Suprapubic skin (tissue), 4 donors: Measurements from ENCODE around the gene SLITRK3. TPM values are rescaled to one million over a fixed set of nuclear protein-coding genes. Genes with fewer than 3 reads are reported as not detected.

Experiments used
- DNase-seq, 2 donors: peaks; one replicate each; pipeline ENCODE4 v3.0.0-alpha.2; 2019; ENCODE audit warnings: low spot score in 2 of 2
- H3K27ac ChIP-seq: fragments of 200-600 bp; sonication (generic); one replicate; pipeline ENCODE4 v1.5.1; 2019
- H3K27me3 ChIP-seq: fragments of 200-600 bp; sonication (generic); one replicate; pipeline ENCODE4 v1.5.1; 2019
- H3K36me3 ChIP-seq: fragments of 200-600 bp; sonication (generic); one replicate; pipeline ENCODE4 v1.5.1; 2019
- H3K4me1 ChIP-seq: fragments of 200-600 bp; sonication (generic); one replicate; pipeline ENCODE4 v1.5.1; 2019
- H3K4me3 ChIP-seq: fragments of 200-600 bp; sonication (generic); one replicate; pipeline ENCODE4 v1.5.1; 2019; ENCODE audit warnings: mild to moderate bottlenecking
- H3K9me3 ChIP-seq: fragments of 200-600 bp; sonication (generic); one replicate; pipeline ENCODE4 v1.5.1; 2019
- CTCF ChIP-seq, 2 donors: fragments of 200-600 bp in 1 of 2; fragments of 450-650 bp in 1 of 2; sonication (generic) in 1 of 2; IDR thresholded peaks; one replicate each; pipeline ENCODE4 v1.5.1; 2016 to 2019; ENCODE audit warnings: antibody characterized with exemption in 2 of 2, mild to moderate bottlenecking in 1 of 2, moderate library complexity in 1 of 2
- EP300 ChIP-seq: sonication (generic); formaldehyde crosslinking; IDR thresholded peaks from one replicate; pipeline ENCODE4 v1.6.1; 2017; ENCODE audit warnings: antibody characterized with exemption
- POLR2A ChIP-seq, 2 donors: fragments of 450-650 bp; IDR thresholded peaks; one replicate each; pipeline ENCODE4 v1.6.1; 2017; ENCODE audit warnings: antibody characterized with exemption in 2 of 2, mild to moderate bottlenecking in 2 of 2, moderate library complexity in 2 of 2
- POLR2AphosphoS5 ChIP-seq, 3 donors: sonication (generic); formaldehyde crosslinking; IDR thresholded peaks; one replicate each; pipeline ENCODE4 v1.6.1; 2017; ENCODE audit warnings: antibody characterized with exemption in 3 of 3
- WGBS: methylation state at CpG from one replicate; pipeline ENCODE4 v1.1.5; 2018; 5-methylcytosine and 5-hydroxymethylcytosine counted together
- total RNA-seq, 4 donors: library from RNA; depleted of rRNA; stranded (reverse); fragments of >200 nt; gene quantifications; one replicate each; pipeline ENCODE4 v1.1.0, GENCODE V29; 2016

Gene SLITRK3
- total RNA-seq, 4 donors from 2014 or later, result 0.15 TPM; not detected in 3

DNA sequence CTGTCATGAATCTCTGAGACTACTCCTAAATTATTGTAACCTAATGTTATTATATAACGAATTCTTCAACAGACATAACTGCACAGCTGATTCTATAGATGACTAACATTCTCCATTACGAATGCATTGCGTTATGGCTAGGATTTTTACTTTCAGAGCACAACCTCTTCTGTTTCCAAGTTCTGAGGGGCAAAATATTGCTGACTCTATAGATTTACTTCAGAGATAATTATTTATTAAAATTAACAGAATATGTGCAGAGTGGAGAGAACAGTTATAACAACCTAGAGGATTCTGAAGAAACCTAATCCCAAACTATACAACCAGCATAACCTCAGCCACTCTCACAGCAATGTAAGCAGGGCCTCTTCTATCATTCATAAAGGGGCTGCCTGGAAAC, 25.9 kb downstream of the SLITRK3 start:
- 91% methylated on average over 3 of the region's 3 CpGs for WGBS
- TF ChIP-seq CTCF (IDR thresholded peaks at IDR 0.05) (no peak), POLR2A (IDR thresholded peaks at IDR 0.05) (no peak), POLR2AphosphoS5 (IDR thresholded peaks at IDR 0.05) (no peak), EP300 (no peak)
- H3K27me3 ChIP-seq, result no peaks in the 10 kb centered on the region
- H3K9me3 ChIP-seq, result no peaks in the 10 kb centered on the region
- no peak for DNase-seq
- H3K36me3 ChIP-seq, result no peaks in the 10 kb centered on the region
- H3K27ac ChIP-seq, result no peak overlapping the region
- no peaks in the 10 kb centered on the region for H3K4me1 ChIP-seq
- no peak overlapping the region for H3K4me3 ChIP-seq

GRCh38 chr3:165169368-165169767, 26.8 kb downstream of the SLITRK3 start:
- Histone ChIP-seq H3K9me3 (no peaks in the 10 kb centered on the region), H3K4me3 (no peak overlapping the region), H3K27ac (no peak overlapping the region), H3K27me3 (no peaks in the 10 kb centered on the region), H3K36me3 (no peaks in the 10 kb centered on the region), H3K4me1 (no peaks in the 10 kb centered on the region)
- TF ChIP-seq POLR2A (IDR thresholded peaks at IDR 0.05) (no peak), EP300 (no peak), POLR2AphosphoS5 (IDR thresholded peaks at IDR 0.05) (no peak), CTCF (IDR thresholded peaks at IDR 0.05) (no peak)
- no peak for DNase-seq
- 87% methylated on average over 5 of the region's 6 CpGs for WGBS

DNA sequence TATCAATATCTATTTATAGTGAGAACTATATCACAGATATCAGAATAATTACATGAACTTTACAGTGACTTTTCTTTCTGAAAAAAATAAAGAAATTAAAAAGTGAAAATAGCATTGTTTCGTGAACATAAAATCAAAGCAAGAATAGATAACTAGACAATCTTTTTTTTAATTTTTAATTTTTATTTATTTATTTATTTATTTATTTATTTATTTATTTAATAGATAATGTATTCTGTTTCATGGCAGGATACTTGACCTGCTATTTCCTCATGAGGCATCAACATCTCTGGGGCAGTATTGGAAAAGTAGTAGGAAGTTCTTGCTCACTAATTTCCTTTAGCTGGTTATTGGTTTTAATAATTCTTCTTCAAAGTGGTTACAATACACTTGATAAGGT, 33.3 kb downstream of the SLITRK3 start:
- no peaks in the 10 kb centered on the region for H3K36me3 ChIP-seq
- TF ChIP-seq POLR2A (IDR thresholded peaks at IDR 0.05) (no peak), CTCF (IDR thresholded peaks at IDR 0.05) (no peak), POLR2AphosphoS5 (IDR thresholded peaks at IDR 0.05) (no peak), EP300 (no peak)
- no peaks in the 10 kb centered on the region for H3K9me3 ChIP-seq
- H3K27ac ChIP-seq, result no peak overlapping the region
- H3K27me3 ChIP-seq, result no peaks in the 10 kb centered on the region
- DNase-seq, result no peak
- no peak overlapping the region for H3K4me3 ChIP-seq
- H3K4me1 ChIP-seq, result no peaks in the 10 kb centered on the region
- WGBS, result 90% methylated on average over 1 of the region's 1 CpG

DNA sequence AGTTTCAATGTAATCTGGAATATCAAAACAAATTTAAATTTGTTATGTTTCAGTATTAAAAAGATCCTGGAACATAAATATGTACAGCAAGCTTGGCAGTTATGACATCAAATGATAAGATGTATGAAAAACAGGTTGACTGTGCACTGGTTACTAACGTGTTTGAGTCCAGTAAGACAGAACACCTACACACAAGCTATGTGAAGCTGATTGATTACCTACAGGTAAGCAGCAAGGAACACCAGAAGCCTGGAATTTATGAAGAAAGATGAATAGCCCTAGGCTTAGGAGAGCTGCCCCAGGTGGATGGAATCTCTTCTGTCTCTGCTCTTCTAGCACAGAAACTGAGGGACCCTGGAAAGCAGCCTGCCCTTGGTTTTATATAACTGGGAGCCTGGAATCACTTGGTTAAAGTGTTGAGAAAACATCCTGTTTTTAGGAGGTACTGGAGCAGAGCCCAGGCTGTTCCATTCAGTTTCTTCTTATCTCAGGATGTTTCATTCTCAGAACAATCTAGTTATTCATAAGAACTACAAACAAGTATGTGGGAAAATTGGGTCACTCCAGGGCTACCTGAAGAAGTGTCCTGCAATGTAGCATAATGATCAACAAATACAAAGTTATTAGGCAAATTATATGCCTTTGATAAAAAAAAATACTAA, 36.3 kb downstream of the SLITRK3 start:
- no peak for DNase-seq
- H3K27me3 ChIP-seq, result no peaks in the 10 kb centered on the region
- H3K9me3 ChIP-seq, result no peaks in the 10 kb centered on the region
- H3K4me1 ChIP-seq, result no peaks in the 10 kb centered on the region
- H3K4me3 ChIP-seq, result no peak overlapping the region
- TF ChIP-seq POLR2A (IDR thresholded peaks at IDR 0.05), result no peak
- no peak for TF ChIP-seq POLR2AphosphoS5 (IDR thresholded peaks at IDR 0.05)
- no peak overlapping the region for H3K27ac ChIP-seq
- 24% methylated on average over 1 of the region's 1 CpG for WGBS
- H3K36me3 ChIP-seq, result no peaks in the 10 kb centered on the region

GRCh38 chr3:165158011-165158410, 38.2 kb downstream of the SLITRK3 start:
- Histone ChIP-seq H3K9me3 (no peaks in the 10 kb centered on the region), H3K4me1 (no peaks in the 10 kb centered on the region), H3K27ac (no peak overlapping the region), H3K27me3 (no peaks in the 10 kb centered on the region), H3K36me3 (no peaks in the 10 kb centered on the region), H3K4me3 (no peak overlapping the region)
- DNase-seq, result no peak
- WGBS, result 81% methylated on average over 2 of the region's 2 CpGs
- no peak for TF ChIP-seq POLR2A (IDR thresholded peaks at IDR 0.05)
- no peak for TF ChIP-seq CTCF (IDR thresholded peaks at IDR 0.05)
- TF ChIP-seq POLR2AphosphoS5 (IDR thresholded peaks at IDR 0.05), result no peak
- no peak for TF ChIP-seq EP300
